Mammary epithelial cell (primary cell): Measurements from ENCODE around the gene C1orf226.

Source experiments
- EZH2 ChIP-seq: IDR thresholded peaks from 2 replicates; pipeline ENCODE4 v1.6.1; 2012; ENCODE audit warnings: low read length, inconsistent platforms, borderline replicate concordance
- TF ChIP-seq, protein P1 (sequence below), 2 donors: IDR thresholded peaks in 1 of 2; conservative IDR thresholded peaks in 1 of 2; 2 replicates each; pipeline ENCODE4 v1.5.1; 2011 to 2012; ENCODE audit warnings: inconsistent platforms in 2 of 2, low read length in 2 of 2, mild to moderate bottlenecking in 2 of 2, control low read depth in 1 of 2, low read depth in 1 of 2; ENCODE audit not compliant: insufficient read depth in 1 of 2; ENCODE audit errors: extremely low read depth in 1 of 2

DNA sequence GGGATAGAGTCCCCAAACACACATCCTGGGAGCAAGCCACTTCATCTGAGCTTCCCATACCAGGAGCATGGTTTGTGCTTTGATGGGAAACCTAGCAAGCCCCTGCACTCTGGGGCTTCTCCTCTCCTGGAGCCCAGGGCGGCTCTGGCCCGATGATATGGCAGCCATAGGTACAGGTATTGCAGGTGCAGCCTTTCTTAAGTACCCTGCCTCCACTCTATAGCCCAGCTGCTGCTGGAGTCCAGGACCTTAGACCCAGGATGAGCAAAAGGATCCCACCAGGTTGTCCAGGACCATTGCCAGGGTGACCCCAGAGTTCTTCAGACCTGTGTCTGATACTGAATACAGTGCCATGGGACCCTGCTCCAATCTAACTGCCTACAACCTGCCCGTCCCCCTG lies 4.2 kb downstream of the C1orf226 start:
- TF ChIP-seq, protein P1, sequence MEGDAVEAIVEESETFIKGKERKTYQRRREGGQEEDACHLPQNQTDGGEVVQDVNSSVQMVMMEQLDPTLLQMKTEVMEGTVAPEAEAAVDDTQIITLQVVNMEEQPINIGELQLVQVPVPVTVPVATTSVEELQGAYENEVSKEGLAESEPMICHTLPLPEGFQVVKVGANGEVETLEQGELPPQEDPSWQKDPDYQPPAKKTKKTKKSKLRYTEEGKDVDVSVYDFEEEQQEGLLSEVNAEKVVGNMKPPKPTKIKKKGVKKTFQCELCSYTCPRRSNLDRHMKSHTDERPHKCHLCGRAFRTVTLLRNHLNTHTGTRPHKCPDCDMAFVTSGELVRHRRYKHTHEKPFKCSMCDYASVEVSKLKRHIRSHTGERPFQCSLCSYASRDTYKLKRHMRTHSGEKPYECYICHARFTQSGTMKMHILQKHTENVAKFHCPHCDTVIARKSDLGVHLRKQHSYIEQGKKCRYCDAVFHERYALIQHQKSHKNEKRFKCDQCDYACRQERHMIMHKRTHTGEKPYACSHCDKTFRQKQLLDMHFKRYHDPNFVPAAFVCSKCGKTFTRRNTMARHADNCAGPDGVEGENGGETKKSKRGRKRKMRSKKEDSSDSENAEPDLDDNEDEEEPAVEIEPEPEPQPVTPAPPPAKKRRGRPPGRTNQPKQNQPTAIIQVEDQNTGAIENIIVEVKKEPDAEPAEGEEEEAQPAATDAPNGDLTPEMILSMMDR (conservative IDR thresholded peaks at IDR 0.05 in 1 of 2, IDR thresholded peaks at IDR 0.05 in 1 of 2; ENCODE audit: extremely low read depth in 1 of 2, insufficient read depth in 1 of 2, low read depth in 1 of 2, low read length in 2 of 2) = no peak
- TF ChIP-seq EZH2 = no peak
